Activated naive CD4-positive, alpha-beta T cell (primary cell): ENCODE data around the gene BARHL2.

Experiments used
- DNase-seq, 4 experiments: peaks; one replicate each; lab custom pipeline; 2025; lab: John Stamatoyannopoulos, UW

Gene BARHL2

GRCh38 chr1:90724926-90725656 is 8.0 kb upstream of the BARHL2 start:
- no peak for DNase-seq

- no peak for DNase-seq
Observed at GRCh38 chr1:90724361-90724760, 7.3 kb upstream of the BARHL2 start.

GRCh38 chr1:90723590-90724108 is 6.5 kb upstream of the BARHL2 start:
- no peak for DNase-seq

GRCh38 chr1:90722874-90723589 is 5.9 kb upstream of the BARHL2 start:
- DNase-seq = no peak

GRCh38 chr1:90721210-90722194 is 4.4 kb upstream of the BARHL2 start:
- no peak for DNase-seq

- DNase-seq = no peak
Observed at GRCh38 chr1:90720145-90720636, 3.1 kb upstream of the BARHL2 start.

- DNase-seq = no peak
Observed at GRCh38 chr1:90719330-90720144, 2.4 kb upstream of the BARHL2 start.

GRCh38 chr1:90718411-90719329 is 1.6 kb upstream of the BARHL2 start:
- no peak for DNase-seq

GRCh38 chr1:90717665-90718410 is 736 bp upstream of the BARHL2 start:
- no peak for DNase-seq

- DNase-seq = no peak
Observed at GRCh38 chr1:90717356-90717664, 208 bp upstream of the BARHL2 start.

- no peak for DNase-seq
Observed at GRCh38 chr1:90716243-90716551, 905 bp downstream of the BARHL2 start.

- no peak for DNase-seq
Observed at GRCh38 chr1:90715309-90715708, 1.8 kb downstream of the BARHL2 start.

- DNase-seq = no peak
Observed at GRCh38 chr1:90714521-90714951, 2.6 kb downstream of the BARHL2 start.

GRCh38 chr1:90713741-90714509 is 3.2 kb downstream of the BARHL2 start:
- no peak for DNase-seq

GRCh38 chr1:90712915-90713730 is 4.0 kb downstream of the BARHL2 start:
- DNase-seq = no peak

GRCh38 chr1:90712153-90712856 is 4.8 kb downstream of the BARHL2 start:
- DNase-seq = no peak

- no peak for DNase-seq
Observed at GRCh38 chr1:90711696-90712095, 5.4 kb downstream of the BARHL2 start.
